ENCODE results near the gene COL5A1.

- TF ChIP-seq, protein P1, sequence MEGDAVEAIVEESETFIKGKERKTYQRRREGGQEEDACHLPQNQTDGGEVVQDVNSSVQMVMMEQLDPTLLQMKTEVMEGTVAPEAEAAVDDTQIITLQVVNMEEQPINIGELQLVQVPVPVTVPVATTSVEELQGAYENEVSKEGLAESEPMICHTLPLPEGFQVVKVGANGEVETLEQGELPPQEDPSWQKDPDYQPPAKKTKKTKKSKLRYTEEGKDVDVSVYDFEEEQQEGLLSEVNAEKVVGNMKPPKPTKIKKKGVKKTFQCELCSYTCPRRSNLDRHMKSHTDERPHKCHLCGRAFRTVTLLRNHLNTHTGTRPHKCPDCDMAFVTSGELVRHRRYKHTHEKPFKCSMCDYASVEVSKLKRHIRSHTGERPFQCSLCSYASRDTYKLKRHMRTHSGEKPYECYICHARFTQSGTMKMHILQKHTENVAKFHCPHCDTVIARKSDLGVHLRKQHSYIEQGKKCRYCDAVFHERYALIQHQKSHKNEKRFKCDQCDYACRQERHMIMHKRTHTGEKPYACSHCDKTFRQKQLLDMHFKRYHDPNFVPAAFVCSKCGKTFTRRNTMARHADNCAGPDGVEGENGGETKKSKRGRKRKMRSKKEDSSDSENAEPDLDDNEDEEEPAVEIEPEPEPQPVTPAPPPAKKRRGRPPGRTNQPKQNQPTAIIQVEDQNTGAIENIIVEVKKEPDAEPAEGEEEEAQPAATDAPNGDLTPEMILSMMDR (optimal IDR thresholded peaks at IDR 0.05 in 1 of 3, IDR thresholded peaks at IDR 0.05 in 1 of 3, conservative IDR thresholded peaks at IDR 0.05 in 1 of 3; ENCODE audit: extremely low read depth in 1 of 3, insufficient read depth in 2 of 3, low read length in 3 of 3), result no peak
- TF ChIP-seq EZH2 (IDR thresholded peaks at IDR 0.05; ENCODE audit: low read length), result no peak
Observed at GRCh38 chr9:134882204-134882785, 240.7 kb downstream of the COL5A1 start.
